Epithelial cell of prostate (primary cell): ENCODE data around the gene RAB11FIP5.
A peak's percentile ranks its signal among the peaks of the same experiment; 100 is the strongest.
"Not testable (repeated sequence)": the region's sequence is repeated elsewhere in the genome, so short reads cannot be mapped to it uniquely, and the experiment has no call there.

Source experiments
- DNase-seq: peaks from one replicate; pipeline ENCODE4 v3.0.0-alpha.2; 2011; ENCODE audit warnings: low read depth, low spot score
- H3K27ac ChIP-seq: fragments of 450-650 bp; 2 replicates; pipeline ENCODE4 v1.5.1; 2017; ENCODE audit warnings: mild to moderate bottlenecking

Gene RAB11FIP5

GRCh38 chr2:73070643-73071359 lies 41.9 kb downstream of the RAB11FIP5 start:
- DNase-seq: no peak
- H3K27ac ChIP-seq: peak overlapping the region; percentile 53

DNA sequence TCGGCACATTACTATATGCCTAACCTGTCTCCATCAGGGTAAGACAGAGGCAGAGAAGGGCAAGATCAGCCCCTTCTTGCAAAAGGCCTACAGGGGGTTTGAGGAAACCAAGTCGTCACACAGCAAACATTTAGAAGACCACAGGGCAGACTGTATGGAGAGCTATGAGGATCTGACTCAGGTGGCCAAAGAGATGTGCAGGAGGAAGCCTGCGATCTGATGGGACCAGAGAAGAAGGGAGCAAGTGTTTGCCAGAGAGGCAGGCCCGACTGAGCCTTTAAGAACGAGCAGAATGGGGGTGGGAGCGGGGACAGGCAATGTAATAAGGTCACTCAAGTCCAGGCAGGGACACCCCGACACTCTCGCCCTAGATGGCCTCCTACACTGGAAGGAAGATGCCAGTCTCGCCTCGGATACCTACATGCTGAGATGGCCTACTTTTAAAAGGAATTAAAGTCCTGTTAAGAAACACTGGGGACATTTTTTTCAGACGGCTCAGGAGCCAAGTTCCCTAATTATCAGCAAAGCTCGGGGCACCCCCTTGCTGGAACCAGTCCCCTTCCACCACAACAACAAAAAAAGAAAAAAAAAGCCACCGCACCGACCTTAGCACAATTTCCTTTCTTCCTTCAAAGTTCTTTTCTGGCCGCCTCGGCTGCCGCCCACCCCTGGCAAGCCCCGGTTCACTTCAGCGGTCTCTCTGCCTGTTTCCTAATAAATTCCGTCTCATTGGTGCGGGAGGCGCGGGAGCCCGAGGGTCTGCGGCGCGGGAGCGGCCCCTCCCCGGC lies 42.7 kb downstream of the RAB11FIP5 start:
- no peak for DNase-seq
- peak overlapping the region; percentile 53 for H3K27ac ChIP-seq

DNA sequence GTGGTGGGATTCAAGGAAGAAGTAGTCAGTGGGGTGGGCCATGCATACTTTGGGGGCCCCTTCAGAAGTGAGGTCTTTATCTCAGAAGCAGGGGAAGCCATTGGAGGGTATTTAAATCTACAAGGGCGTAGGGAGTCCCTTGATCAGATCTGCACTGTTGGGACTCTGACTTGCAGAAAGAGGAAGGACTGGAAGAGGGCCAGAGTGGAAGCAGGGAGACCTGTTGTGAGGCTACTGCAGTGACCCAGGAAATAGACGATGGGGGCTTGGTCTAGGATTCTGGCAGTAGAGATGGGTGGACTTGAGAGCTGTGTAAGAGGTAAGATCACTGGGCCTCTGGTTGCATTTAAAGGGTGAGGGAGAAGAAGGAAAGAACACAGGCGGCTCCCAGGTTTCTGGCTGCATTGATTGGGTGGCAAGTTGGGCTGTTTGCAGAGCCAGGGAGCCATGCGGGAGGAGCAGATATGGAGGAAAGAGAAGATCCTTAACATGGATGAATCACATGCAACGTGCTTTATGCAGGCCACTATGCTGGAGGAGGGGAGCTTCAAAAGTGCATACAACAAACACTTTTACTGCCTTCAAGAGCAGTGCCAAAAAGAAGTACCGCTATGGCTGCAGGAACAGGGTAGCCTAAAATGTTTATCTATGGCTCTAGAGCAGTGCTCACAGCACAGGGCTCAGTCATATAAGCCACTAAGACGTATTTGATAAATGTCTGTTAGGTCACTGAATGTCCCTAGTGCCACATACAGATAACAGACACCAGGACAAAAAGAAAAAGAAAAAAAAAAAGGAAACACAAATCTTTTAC lies 43.5 kb downstream of the RAB11FIP5 start:
- H3K27ac ChIP-seq: no peak overlapping the region
- no peak for DNase-seq

DNA sequence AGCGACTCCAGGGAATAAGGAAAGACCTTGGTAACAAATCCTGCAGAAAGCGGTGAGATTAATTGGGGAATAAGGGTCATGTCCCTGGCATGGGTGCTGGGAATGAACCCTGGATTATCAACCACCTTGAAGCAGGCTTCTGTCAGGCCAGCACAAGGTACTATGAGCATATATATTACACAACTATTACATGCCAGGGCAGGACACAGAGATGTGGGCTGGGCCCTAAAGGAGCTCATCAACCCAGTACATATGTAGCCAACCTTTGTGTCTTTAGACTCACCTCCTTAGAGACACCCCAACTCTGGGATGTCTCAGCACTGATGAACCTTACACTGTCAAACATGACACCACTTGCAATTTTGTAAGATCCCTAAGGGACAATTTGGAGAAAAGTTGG lies 44.6 kb downstream of the RAB11FIP5 start:
- peak; percentile 36 for DNase-seq
- H3K27ac ChIP-seq: no peak overlapping the region

GRCh38 chr2:73067043-73067442 lies 45.7 kb downstream of the RAB11FIP5 start:
- DNase-seq: no peak
- no peak overlapping the region for H3K27ac ChIP-seq

GRCh38 chr2:73065070-73065469 lies 47.7 kb downstream of the RAB11FIP5 start:
- H3K27ac ChIP-seq: peak overlapping the region; percentile 48
- not testable (repeated sequence) for DNase-seq

DNA sequence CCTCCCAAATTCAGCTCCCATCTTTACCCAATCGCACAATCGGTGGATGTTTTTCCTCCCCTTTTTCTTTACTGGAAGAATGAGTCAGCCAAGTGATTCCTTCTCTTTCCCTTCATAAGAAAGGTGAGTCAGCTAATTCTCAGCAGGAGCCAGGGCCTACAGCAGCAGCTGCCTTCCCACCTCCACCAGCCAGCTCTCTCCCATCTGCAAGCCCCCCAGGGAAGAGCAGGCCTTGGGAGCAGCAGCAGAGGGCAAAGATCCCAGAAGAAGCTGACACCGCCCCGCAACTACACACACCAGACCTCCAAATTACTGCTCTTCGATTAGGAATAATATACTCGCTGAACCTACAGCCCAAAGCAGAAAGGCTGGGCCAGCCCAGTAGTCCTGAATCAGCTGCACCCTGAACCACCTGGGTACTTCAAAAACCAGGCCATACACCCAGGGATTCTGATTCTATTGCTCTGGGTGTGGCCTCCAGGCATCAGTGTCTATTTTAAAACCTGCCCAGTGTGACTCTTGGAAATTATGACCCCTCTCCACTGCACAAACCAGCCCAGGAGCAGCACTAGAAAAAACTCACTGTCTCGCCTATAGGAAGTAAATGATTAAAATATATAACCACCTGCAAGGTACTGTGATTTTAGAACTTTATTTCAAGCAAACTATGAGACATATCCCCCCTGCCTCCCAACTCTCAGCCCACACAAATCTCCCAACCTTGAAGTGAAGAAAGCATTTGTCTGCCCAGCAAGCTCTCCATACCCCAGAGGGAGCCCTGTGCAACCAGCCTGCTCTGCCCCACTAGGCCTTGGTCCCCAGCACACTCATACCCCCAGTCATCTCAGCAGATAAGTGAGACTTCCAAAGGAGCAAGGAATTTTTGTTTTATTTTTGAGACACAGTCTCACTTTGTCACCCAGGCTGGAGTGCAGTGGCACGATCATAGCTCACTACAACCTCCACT lies 48.6 kb downstream of the RAB11FIP5 start:
- peak overlapping the region; percentile 48 for H3K27ac ChIP-seq
- DNase-seq: no peak

DNA sequence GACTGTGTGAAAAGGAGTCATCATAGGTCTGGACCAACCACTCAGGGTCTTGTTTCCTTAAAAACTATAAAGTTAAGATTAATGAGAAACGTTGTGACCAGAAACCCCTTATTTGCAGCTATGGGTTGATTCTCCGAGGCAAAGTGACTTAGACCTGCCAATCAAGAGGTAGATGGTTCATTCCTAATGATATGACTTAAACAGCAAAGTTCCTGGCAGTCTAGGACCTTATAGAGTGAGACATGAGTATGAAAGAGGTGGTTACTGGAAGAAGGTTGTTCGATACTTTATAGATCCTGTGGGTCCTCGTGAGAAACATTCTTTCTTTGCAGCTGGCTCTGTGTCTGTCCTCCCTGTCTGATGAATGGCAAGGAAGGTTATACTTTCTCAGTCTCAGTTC lies 49.3 kb downstream of the RAB11FIP5 start:
- peak overlapping the region; percentile 48 for H3K27ac ChIP-seq
- no peak for DNase-seq

DNA sequence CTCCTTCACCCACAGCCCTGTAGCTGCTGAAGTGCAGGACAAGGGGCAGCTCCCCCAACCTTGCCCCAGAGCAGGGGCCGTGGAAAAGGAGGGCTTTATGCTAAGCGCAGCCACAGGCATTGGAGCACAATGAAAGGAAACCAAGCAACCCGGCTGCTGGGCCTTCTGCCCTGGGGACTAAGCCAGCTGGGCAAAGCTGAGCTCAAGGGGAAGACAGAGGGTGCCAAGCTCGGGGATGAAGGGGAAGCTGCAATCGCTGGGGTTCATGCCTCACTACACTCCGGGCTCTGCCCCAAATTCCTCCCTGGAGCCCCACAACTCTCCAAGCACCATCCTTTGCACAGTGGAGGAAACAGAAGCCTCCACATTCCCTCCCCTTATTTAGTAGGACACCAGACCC lies 53.6 kb downstream of the RAB11FIP5 start:
- no peak overlapping the region for H3K27ac ChIP-seq

DNA sequence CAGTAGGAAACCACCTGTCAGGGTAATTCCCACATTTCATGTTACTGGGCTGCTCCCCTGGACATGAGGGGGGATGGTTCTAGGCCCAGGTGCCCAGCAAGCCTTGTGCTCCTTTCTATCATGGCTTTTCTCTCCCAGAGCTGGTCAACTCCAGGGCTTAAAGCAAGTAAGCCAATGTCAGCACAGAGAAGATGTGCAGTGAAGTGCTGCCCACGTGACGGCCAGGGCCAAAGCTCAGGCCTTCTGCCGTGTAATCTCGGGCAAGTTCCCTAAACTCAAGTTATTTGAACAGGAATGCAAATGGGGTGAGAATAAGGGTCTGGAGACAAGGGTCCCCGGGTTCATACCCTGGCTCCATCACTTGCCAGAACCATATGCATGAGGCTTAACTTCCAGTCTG lies 57.8 kb downstream of the RAB11FIP5 start:
- DNase-seq: no peak
- H3K27ac ChIP-seq: no peak overlapping the region

More for the DNA sequence above, 53.6 kb downstream of the RAB11FIP5 start:
- DNase-seq: no peak

GRCh38 chr2:73053316-73054114 lies 59.2 kb downstream of the RAB11FIP5 start:
- DNase-seq: no peak
- H3K27ac ChIP-seq: no peak overlapping the region

- no peak overlapping the region for H3K27ac ChIP-seq
- DNase-seq: no peak
These were observed 62.6 kb downstream of the RAB11FIP5 start for GRCh38 chr2:73050121-73050545.

GRCh38 chr2:73043929-73044832 lies 68.6 kb downstream of the RAB11FIP5 start:
- no peak for DNase-seq
- no peak overlapping the region for H3K27ac ChIP-seq

GRCh38 chr2:73043276-73043675 lies 69.5 kb downstream of the RAB11FIP5 start:
- no peak overlapping the region for H3K27ac ChIP-seq
- no peak for DNase-seq

GRCh38 chr2:73037947-73038585 lies 74.7 kb downstream of the RAB11FIP5 start:
- DNase-seq: no peak
- no peak overlapping the region for H3K27ac ChIP-seq

DNA sequence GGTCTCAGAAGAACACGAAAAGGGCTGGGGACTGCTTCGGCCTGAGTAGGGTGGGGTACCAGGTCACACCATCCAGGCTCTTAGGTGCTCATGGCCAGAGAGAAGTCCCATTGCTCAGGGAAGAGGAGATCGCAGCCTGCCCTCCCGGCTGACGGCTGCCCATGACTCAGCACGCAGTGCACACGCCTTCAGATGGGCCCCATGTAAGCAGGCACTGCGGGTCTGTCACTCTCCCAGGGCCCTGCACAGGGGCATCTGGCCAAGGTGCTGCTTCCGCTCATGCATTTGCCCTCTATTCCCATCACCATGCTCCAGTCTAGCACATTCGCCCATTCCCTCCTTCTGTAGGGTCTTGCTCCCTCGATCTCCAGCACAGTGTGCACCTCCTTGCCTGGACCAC lies 76.0 kb downstream of the RAB11FIP5 start:
- H3K27ac ChIP-seq: no peak overlapping the region
- DNase-seq: no peak
